ENCODE measurements around the gene CUL4A.
"Not testable (repeated sequence)": the region's sequence is repeated elsewhere in the genome, so short reads cannot be mapped to it uniquely, and the experiment has no call there.

CUL4A gene

GRCh38 chr13:113245849-113246796 lies 36.7 kb downstream of the CUL4A start:
- DNase-seq, result no peak

GRCh38 chr13:113252516-113253095 lies 43.2 kb downstream of the CUL4A start:
- no peak for DNase-seq

- DNase-seq, result not testable (repeated sequence)
Measured at GRCh38 chr13:113257908-113258307, 48.5 kb downstream of the CUL4A start.

- no peak for DNase-seq
Measured at GRCh38 chr13:113258321-113259054, 49.1 kb downstream of the CUL4A start.

- DNase-seq, result no peak
Measured at GRCh38 chr13:113260996-113261395, 51.6 kb downstream of the CUL4A start.

DNA sequence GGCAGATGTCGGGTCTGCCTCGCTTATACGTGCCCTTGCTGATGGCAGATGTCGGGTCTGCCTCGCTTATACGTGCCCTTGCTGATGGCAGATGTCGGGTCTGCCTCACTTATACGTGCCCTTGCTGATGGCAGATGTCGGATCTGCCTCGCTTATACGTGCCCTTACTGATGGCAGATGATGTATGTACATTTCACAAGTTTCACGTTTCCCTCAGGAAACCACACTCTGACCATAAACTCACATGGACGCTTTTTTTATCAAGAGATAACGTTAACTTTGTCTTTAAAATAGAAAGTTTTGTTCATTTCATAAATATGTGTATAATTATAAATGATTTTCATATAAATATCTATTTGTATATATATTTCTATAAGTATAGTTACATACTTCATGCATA lies 53.6 kb downstream of the CUL4A start:
- DNase-seq, result not testable (repeated sequence)

DNA sequence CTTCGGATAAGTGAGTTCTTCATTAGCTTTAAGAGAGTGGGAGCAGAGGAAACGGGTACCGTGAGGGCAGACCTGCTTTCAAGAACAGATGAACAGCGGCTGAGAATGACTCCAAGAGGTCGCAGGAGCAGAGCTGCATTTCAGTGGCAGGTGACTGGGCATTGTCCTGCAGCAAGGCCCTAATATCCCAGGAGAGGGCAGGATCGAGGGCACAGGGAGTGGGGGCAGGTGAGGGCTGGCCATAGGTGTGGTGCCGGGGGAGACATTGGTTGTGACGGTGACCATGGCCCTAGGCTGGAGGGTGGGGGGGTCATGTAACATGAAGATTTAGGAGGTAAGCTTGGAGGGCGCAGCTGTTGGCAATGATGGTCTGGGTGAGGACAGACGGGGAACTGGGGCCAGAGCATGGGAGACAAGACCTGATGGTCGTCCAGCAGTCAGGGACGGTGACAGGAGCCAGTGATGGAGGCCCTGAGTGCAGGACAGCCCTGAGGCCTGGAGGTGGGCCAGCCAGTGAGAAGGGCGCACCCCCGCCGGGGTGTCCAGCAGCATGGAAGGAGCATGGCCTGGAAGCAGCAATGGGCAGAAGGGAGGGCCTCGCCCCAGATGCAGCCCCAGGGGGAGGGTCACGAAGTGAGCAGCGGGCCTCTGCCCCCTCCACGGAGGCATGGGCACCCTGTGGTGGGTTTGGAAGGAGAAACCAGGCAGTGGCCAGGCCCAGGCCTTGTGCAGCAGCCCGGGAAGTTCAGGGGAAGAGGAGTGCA lies 58.4 kb downstream of the CUL4A start:
- DNase-seq, result no peak

GRCh38 chr13:113272031-113272430 lies 62.6 kb downstream of the CUL4A start:
- no peak for DNase-seq

GRCh38 chr13:113272701-113273181 lies 63.3 kb downstream of the CUL4A start:
- DNase-seq, result no peak

DNA sequence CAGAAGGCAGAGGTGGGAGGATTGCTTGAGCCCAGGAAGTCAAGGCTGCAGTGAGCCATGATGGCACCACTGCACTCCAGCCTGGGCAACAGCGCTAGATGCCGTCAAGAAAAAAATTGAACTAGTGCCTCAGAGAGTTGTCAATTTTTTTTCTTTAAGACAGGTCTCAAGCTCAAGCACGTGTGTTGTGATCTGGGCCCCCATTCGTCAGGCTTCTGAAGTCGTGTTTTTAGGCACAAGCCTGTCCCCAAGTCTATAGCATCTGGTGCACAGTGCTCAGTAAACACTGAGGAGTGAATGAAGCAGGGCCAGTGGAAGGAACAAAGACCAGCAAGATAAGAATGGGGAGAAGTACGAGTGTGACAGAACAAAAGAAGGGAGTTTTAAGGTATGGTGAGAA lies 63.9 kb downstream of the CUL4A start:
- DNase-seq, result no peak

- no peak for DNase-seq
Measured at GRCh38 chr13:113273851-113274590, 64.6 kb downstream of the CUL4A start.

DNA sequence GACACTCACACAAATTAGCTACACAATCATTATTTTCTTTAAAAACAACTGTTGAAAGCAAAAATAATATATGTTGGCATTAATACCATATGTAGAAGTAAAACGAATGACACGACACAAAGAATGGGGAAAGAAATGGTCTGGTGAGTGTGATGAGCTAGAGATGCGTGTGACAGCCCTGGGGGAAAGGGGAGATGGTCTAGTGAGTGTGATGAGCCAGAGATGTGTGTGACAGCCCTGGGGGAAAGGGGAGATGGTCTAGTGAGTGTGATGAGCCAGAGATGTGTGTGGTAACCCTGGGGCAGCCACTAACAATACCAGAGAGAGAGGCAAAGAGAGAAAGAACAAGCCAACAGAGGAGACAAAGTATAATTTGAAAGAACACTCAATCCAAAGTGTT lies 65.3 kb downstream of the CUL4A start:
- no peak for DNase-seq

DNA sequence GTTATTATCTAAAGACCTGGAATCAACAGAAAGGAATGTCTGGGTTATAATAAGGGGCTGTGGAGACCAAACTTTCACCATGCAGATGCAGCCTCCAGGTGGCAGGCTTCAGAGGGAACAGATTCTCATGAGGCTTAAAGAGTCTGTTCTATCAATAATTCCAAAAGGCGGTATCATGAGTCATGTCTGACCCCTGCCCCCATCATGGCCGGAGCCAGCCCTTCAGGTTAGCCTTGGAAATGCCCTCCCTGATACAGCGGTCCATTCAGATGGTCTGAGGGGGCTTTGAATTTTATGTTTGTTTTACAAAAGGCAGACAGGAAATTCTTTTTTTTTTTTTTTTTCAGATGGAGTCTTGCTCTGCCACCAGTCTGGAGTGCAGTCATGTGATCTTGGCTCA lies 66.0 kb downstream of the CUL4A start:
- no peak for DNase-seq

GRCh38 chr13:113280126-113280525 lies 70.7 kb downstream of the CUL4A start:
- DNase-seq, result no peak

- DNase-seq, result no peak
Measured at GRCh38 chr13:113283904-113284303, 74.5 kb downstream of the CUL4A start.

- DNase-seq, result no peak
Measured at GRCh38 chr13:113288880-113289279, 79.5 kb downstream of the CUL4A start.

DNA sequence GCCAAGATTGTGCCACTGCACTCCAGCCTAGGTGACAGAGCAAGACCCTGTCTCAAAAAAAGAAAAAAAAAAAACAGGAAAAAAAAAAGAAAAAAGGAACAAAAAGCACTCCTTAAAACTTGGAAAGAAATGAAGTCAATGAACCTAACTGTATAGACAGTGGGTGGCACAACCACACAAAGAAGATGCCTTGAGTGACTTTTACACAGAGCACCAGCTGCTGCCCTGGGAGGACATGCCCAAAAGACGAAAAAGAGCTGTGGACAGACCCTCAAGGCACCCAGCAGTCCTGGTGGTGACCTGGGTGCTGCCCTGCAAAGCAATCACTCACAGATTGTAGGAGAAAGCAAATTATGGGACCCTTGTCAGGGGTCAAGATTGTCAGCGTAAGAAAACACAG lies 81.7 kb downstream of the CUL4A start:
- DNase-seq, result no peak

- no peak for DNase-seq
Measured at GRCh38 chr13:113292021-113292862, 82.8 kb downstream of the CUL4A start.

DNA sequence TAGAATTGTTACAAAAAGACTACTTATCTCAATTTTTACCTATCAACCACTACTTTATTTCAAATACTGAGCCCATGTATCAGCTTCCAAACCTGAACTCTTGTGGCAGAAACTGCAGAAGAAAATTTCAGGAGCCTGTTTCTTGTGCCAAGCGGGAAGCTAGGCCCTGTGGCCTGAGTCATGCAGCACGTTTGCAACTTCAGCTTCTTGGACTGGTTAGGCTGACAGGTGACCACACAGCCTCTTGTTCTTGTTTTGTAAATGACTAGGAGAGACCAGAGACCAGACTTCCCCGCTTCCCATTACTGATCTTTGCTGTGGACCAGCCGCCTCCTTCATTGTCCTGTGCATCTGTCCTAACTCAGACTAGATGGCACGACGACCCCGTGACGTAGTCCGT lies 84.3 kb downstream of the CUL4A start:
- DNase-seq, result no peak

DNA sequence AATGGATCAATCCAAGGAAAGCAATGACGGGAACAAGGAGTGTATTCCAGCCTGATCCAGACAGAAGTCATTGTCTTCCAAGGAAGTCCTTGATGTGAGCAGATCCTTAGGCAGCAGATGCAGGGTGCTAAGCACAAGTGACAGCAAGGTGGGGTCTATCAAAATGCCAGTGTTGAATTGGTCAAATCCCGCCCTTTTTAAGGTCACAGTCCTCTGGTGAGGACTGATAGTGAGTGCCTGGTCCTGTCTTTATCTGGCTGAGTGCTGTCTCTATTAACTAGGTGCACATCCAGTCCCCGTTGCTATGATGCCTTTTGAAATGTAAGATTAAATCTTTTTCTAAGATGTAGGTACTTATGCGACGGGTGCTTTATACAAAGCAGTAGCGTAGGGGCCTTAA lies 86.4 kb downstream of the CUL4A start:
- DNase-seq, result no peak

DNA sequence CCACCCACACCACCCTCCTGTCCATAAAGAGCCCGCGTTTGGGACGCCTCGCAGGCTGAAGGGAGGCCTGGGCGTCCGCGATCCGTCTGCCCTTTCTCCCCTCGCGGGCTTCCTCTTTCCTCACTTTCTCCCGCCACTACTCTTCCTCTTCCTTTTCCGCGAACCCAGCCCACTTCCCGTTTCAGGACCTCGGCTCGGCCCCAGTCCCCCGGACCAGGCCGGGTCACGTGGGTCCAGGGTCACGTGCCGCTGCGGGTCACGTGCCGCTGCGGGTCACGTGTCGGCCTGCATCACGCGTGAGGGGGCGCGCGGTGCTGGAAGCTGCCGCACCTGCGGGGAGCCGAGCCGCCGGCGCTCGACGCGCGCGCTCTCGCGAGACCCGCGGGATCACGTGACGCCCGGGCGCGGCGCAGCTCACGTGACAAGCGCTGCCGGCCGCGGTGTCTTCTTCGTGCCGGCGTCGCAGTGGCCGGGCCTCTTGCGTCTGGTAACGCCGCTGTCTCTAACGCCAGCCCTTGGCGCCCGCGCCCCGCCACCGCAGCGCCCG lies 87.5 kb downstream of the CUL4A start, which contains the start of gene LAMP1:
LAMP1 (plus strand) TSS at position 417 of the 547 bp plus-strand sequence. CDS start 196 bp downstream, outside the sequence.
- DNase-seq, result peak; percentile 95
